GM19467 (cell line): ENCODE data around the gene ADAMTS15.

Source experiments
- ATAC-seq: cut with Tn5 transposase; IDR thresholded peaks from one replicate; pipeline ENCODE4 v1.9.1; 2021; ENCODE audit warnings: mild to moderate bottlenecking, moderate library complexity; ENCODE audit not compliant: unreplicated experiment

The ADAMTS15 gene

GRCh38 chr11:130416906-130417305 lies 31.5 kb upstream of the ADAMTS15 start:
- no peak for ATAC-seq

GRCh38 chr11:130418210-130418609 lies 30.2 kb upstream of the ADAMTS15 start:
- ATAC-seq = no peak

DNA sequence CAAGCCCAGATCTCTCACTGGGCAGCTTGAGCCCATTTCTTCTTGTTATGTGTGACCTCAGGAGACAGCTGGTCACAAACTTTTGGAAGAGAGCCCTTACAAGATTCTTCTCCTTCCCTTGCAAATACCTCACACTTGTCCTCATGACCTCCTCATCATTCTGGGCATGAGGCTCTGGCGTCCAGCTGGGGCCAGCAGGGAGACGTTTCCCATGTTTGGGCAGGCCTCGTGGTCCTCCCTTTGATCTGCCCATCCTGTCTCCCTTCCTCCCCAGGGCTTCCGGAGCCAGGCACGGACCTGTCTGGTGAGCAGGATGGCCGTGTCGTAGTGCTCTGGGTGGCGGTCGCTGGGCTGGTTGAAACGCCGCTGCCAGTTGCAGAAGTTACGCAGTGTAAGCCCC lies 29.7 kb upstream of the ADAMTS15 start:
- ATAC-seq = no peak

- no peak for ATAC-seq
These were observed 27.8 kb upstream of the ADAMTS15 start for GRCh38 chr11:130420478-130421198.

DNA sequence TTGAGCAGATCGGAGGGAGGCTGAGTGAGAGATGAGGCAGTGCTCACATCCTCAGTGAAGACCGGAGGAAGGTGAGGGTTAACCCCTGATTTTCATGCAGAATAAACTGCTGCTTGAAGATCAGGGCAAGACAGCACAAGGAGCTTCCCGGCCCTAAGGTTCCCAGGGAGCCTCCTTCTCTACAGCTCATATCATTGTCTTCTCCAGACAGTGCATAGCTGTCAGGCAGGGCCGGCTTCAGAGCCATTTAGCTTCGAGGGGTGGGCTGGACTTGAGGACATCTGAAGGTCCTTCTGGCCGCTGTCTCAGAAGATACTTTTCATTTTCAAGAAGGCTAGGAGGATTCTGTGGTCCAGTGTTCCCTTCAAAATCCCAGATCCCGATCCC lies 27.3 kb upstream of the ADAMTS15 start:
- ATAC-seq = no peak

DNA sequence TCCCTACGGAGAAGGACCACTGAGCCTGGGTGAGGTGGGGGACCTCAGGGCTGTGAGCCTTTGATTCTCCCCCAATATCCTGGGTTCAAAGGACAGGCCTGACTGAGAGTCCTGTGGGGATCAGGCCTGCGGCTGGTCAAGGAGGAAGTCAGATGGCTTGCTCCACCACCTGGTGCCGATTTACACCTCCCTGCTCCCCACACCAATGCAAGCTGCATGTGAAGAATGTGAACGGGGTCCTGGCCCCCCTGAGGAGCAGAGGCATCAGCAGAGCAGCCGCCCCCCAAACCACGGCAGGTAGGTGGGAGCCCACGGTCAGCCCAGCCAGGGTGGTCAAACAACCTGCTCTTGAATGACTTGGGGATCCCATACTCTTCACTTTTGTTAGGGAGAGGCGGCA lies 26.7 kb upstream of the ADAMTS15 start:
- no peak for ATAC-seq

DNA sequence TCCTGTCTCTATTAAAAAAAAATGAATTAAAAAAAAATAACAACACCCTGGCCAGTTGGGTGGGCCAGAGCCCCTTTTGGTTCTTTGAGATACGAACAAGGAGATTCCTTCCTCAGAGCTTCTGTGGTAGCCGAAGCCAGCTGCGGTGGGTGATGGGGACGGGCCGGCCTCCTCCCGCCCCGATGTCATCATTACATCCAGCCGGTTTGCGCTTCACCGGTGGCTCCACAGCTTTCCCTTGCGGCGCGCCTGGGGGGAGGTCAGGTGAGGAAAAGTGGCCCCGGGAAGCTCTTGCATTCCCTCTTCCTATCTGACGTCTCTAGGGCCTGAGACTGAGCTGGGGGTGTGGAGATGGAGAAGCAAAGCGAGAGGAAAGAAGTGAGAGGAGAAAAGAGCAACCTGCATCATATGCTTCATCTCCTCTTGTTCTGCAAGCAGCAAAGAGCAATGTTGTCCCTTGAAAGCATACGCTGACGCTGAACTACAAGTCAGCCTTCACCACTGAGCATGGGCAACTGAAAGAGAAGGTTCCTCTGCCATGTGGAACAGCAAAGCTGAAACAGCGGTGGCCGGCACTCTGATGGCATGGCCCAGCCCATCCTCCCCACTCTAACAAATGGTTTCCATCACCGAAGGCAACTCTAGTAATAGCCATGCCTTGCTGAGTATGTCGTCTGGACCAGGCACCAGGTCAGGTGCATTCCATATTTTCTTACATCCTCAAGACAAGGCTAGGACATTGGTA lies 26.0 kb upstream of the ADAMTS15 start:
- ATAC-seq = no peak

DNA sequence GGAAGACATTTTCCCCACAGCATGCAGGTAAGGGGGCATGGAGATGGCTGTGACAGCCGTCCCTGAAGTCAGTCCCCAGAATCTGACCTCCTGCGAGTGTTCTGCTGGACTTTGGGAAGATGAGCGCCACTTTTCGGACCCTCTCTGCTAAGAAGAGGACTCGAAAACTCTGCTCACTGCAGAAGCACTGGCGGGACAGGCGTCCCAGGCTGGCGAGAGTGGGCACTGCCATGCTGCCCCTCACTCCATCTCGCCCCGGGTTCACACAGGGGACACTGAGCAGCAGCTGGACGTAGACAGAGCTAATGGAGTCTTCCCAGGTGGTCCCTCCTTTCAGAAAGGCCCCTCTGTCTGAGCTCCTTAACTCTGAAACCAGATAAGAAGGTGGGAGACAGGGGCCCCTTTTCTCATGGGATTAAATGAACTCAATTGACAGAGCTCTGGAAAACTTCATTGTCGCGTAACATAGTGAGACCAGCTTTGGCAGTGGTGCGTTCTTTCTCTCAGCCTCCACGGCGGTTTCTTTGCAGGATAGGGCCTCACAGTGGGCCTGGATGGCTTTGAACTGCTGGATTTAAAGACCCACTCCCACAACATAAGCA lies 24.8 kb upstream of the ADAMTS15 start:
- no peak for ATAC-seq

GRCh38 chr11:130424613-130425140 lies 23.8 kb upstream of the ADAMTS15 start:
- no peak for ATAC-seq

DNA sequence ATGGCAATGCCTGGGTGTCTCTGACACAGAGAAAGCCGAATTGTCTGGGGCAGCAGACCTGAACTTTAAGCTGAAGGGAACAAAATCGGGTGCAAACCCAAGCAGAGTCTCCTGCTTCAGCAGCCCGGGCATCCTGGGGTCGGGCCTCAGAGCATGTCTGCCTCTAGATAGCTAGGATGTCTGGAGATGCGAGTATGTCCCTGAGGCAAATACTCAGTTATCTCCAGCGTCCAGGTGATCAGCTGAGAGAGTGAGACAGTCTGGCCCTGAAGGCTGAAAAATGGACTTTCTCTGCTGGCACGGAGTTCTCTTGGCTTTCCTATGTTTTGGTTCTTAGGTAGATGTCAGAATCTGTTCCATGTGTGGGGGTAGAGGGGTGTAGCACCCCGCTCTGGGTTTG lies 23.3 kb upstream of the ADAMTS15 start:
- ATAC-seq = no peak

DNA sequence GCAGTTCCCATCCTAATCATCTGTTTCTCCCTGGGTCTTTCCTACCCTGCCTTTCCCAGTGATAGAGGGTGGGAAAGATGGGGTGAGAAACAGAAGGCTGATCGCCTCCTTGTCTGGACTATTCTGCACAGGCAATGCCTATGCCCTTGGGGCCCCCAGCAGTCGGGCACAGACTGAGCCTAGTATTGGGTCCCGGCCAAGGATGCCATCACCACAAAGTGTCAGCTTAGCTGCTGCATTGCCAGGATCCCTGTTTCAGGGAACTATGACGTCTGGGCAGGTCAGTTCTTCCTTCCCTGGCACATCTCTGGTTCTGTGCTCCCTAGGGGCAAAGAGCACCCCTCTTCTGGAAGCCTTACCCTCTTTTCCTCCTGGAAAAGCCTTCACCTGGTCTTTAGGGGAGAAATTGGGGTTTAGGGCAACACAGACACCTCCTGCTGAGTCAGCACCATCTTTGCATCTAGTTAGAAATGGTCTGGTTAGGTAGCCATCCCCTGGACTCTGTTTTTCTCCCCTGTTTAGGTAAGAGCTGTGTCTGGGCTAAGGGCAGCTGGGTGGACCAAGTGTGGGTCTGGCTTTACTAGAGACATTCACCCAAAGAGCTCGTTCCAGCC lies 22.1 kb upstream of the ADAMTS15 start:
- no peak for ATAC-seq

DNA sequence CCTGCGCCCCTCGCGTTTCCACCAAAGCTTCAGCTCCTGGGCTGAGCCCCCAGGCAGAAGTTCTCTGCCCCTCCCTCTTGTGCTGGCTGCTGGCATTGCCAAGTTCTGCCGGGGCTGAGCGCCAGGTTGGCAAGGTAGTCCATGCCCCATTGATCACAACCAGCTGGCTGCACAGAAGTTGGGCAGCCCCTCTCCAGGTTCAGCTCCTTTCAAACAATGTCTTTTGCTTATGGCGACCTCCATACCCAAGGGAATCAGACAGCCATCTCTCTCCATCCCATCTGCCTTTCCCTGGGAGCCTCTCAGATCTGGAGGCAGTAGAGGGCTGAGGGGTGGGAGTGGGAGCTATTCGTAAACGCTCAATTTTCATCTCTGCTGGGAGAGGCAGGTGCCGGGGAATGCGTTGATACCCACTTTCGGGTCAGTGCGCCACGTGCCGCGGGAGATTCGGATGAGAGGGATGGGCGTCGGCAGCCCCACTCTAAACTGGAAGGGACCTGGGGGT lies 21.6 kb upstream of the ADAMTS15 start:
- ATAC-seq = no peak

DNA sequence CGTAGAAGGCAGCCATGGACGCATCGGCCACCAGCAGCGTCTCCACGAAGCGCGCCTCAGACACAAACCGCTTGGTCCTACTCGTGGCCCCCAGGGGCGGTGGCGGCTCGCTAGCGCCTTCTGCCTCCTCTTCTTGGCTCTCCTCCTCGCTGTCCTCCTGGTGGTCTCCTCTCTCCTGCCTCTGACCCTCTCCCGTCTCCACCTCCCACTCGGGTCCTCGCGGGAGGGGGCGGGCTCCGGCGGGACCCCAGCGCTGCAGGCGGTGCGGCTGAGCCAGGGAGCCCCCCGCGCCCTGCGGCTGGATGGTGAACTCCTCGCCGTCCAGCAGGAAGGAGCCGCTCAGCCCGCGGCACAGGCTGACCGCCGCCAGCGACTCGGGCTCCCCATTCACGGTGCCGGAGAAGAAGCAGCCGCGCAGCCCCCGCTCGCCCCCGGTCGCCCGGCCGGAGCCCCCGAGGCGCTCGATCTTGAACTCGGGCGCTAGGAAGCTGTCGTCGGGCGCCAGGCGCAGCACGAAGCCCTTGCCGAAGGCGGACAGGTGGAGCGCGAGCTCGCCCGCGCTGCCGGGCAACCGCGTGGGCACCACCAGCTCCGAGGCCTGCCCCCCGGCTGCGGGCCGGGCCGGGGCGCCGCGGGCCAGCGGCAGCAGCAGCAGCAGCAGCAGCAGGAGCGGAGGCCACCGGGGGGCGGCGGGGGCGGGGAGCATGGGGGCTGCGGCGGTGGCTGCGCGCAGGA lies 20.7 kb upstream of the ADAMTS15 start:
- no peak for ATAC-seq

GRCh38 chr11:130428316-130429119 lies 19.9 kb upstream of the ADAMTS15 start, which contains the start of gene ADAMTS8:
TSS of gene ADAMTS8 (minus strand) at chr11:130428609. CDS start at chr11:130428286, 323 bp downstream.
- ATAC-seq = no peak

- ATAC-seq = no peak
These were observed 19.2 kb upstream of the ADAMTS15 start for GRCh38 chr11:130429120-130429681.

DNA sequence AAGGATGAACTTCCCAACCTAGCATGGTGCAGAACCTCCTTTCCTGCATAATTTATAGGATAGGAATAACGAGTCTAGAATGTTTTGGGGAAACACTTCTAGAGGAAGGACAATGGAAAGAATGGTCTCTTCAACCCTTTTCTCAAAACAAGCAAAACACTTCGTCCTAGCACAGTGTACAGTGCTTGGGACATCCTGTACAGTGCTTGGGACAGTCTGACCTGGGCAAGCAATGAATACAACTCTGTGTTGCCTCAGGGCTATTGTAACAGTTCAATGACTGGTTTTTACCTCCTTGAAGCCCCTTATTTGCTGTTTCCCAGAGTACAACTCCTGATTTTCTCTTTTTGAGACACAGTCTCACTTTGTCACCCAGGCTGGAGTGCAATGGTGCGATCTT lies 18.5 kb upstream of the ADAMTS15 start:
- ATAC-seq = no peak

GRCh38 chr11:130431331-130431773 lies 17.1 kb upstream of the ADAMTS15 start:
- ATAC-seq = peak; percentile 48

DNA sequence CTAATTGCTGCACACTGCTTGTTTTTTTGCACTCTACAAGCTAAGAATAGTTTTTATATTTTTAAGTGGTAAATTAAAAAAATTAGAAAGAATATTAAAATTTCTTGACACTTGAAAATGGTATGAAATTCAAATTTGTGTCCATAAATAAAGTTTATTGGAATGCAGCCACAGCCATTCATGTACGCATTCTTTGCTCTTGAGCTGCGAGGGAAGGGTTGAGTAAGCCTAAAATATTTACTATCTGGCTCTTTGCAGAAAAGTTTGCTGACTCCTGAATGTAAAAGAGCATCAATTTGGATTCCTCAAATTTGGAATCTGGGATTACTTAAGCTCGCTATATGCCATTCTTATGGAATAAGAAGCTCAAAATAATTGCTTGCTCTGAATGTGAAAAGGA lies 16.6 kb upstream of the ADAMTS15 start:
- no peak for ATAC-seq

DNA sequence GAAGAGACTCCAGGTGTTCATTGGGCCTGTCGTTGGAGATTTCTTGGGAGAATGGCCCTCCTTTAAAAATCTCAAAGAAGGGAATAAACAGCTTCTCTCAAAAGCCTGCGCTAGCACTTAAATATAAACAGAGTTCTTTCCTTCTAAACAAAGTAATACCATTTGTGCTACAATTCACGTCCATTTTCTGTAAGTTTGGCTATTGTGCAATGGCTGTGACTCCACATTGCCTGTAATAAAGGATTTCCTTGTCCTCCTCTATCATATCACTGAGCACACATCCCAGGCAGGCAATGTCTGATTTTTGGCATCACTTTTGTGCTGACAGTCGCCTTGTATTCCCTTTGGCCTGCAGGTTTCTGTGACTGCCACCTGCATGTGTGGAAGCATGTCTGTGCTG lies 15.1 kb upstream of the ADAMTS15 start:
- no peak for ATAC-seq
